ENCODE results near the gene SIK1. TPM values are rescaled to one million over a fixed set of nuclear protein-coding genes. Genes with fewer than 3 reads are reported as not detected.
A peak's percentile ranks its signal among the peaks of the same experiment; 100 is the strongest.

The SIK1 gene
- total RNA-seq, 1 donor from 2014 or later = 0.65 TPM

- TF ChIP-seq CTCF (IDR thresholded peaks at IDR 0.05) (no peak), EZH2phosphoT487 (IDR thresholded peaks at IDR 0.05) (no peak), EZH2 (IDR thresholded peaks at IDR 0.05) (no peak)
- Mint-ChIP-seq H3K4me3 (no peak overlapping the region), H3K4me1 (peaks cover 52% of the 10 kb centered on the region), H3K9me3 (no peaks in the 10 kb centered on the region), H3K27me3 (ENCODE audit: insufficient read depth, low read depth) (peaks cover 13% of the 10 kb centered on the region), H3K36me3 (no peaks in the 10 kb centered on the region), H3K27ac (no peak overlapping the region)
- Histone ChIP-seq H3K4me1 (peaks cover 5% of the 10 kb centered on the region), H3K79me2 (ENCODE audit: low read depth) (no peaks in the 10 kb centered on the region), H3K4me3 (no peak overlapping the region), H3K27ac (no peak overlapping the region), H3F3A (ENCODE audit: low read depth) (no peaks in the 10 kb centered on the region), H3K27me3 (no peaks in the 10 kb centered on the region), H3K9me3 (ENCODE audit: low read depth) (no peaks in the 10 kb centered on the region), H3K9ac (no peak overlapping the region), H2AFZ (replicated peaks) (no peak overlapping the region), H3K36me3 (no peaks in the 10 kb centered on the region), H4K20me1 (ENCODE audit: low read depth) (no peaks in the 10 kb centered on the region), H3K4me2 (no peak overlapping the region)
- DNase-seq (ENCODE audit: low spot score) = no peak
Observed at GRCh38 chr21:43369596-43370090, 57.3 kb downstream of the SIK1 start.

GRCh38 chr21:43369124-43369523, 57.8 kb downstream of the SIK1 start:
- Mint-ChIP-seq H3K9me3 (no peaks in the 10 kb centered on the region), H3K27ac (peak overlapping the region; percentile 98), H3K27me3 (ENCODE audit: insufficient read depth, low read depth) (peaks cover 13% of the 10 kb centered on the region), H3K4me1 (peaks cover 52% of the 10 kb centered on the region), H3K4me3 (peak overlapping the region; percentile 70), H3K36me3 (no peaks in the 10 kb centered on the region)
- H4K20me1 ChIP-seq (ENCODE audit: low read depth) = no peaks in the 10 kb centered on the region
- H3K27ac ChIP-seq = no peak overlapping the region
- H2AFZ ChIP-seq (replicated peaks) = no peak overlapping the region
- no peaks in the 10 kb centered on the region for H3K79me2 ChIP-seq (ENCODE audit: low read depth)
- no peaks in the 10 kb centered on the region for H3K9me3 ChIP-seq (ENCODE audit: low read depth)
- no peak overlapping the region for H3K9ac ChIP-seq
- no peaks in the 10 kb centered on the region for H3F3A ChIP-seq (ENCODE audit: low read depth)
- H3K36me3 ChIP-seq = no peaks in the 10 kb centered on the region
- H3K4me2 ChIP-seq = no peak overlapping the region
- peaks cover 5% of the 10 kb centered on the region for H3K4me1 ChIP-seq
- H3K4me3 ChIP-seq = no peak overlapping the region
- no peak for DNase-seq (ENCODE audit: low spot score)
- no peaks in the 10 kb centered on the region for H3K27me3 ChIP-seq
- TF ChIP-seq EZH2phosphoT487 (IDR thresholded peaks at IDR 0.05) (no peak), EZH2 (IDR thresholded peaks at IDR 0.05) (no peak), CTCF (IDR thresholded peaks at IDR 0.05) (no peak)

- H3K27ac ChIP-seq = no peak overlapping the region
- H3K27me3 Mint-ChIP-seq (ENCODE audit: insufficient read depth, low read depth) = peaks cover 13% of the 10 kb centered on the region
- peaks cover 52% of the 10 kb centered on the region for H3K4me1 Mint-ChIP-seq
- H2AFZ ChIP-seq (replicated peaks) = no peak overlapping the region
- no peaks in the 10 kb centered on the region for H3K27me3 ChIP-seq
- no peaks in the 10 kb centered on the region for H3F3A ChIP-seq (ENCODE audit: low read depth)
- no peak overlapping the region for H3K4me2 ChIP-seq
- H3K27ac Mint-ChIP-seq = peak overlapping the region; percentile 98
- H3K36me3 Mint-ChIP-seq = no peaks in the 10 kb centered on the region
- H3K9me3 ChIP-seq (ENCODE audit: low read depth) = no peaks in the 10 kb centered on the region
- H3K4me3 Mint-ChIP-seq = peak overlapping the region; percentile 70
- DNase-seq (ENCODE audit: low spot score) = no peak
- no peak overlapping the region for H3K9ac ChIP-seq
- no peaks in the 10 kb centered on the region for H4K20me1 ChIP-seq (ENCODE audit: low read depth)
- no peaks in the 10 kb centered on the region for H3K79me2 ChIP-seq (ENCODE audit: low read depth)
- no peaks in the 10 kb centered on the region for H3K9me3 Mint-ChIP-seq
- no peaks in the 10 kb centered on the region for H3K36me3 ChIP-seq
- H3K4me1 ChIP-seq = peaks cover 5% of the 10 kb centered on the region
- no peak overlapping the region for H3K4me3 ChIP-seq
- no peak for TF ChIP-seq EZH2 (IDR thresholded peaks at IDR 0.05)
- TF ChIP-seq EZH2phosphoT487 (IDR thresholded peaks at IDR 0.05) = no peak
- TF ChIP-seq CTCF (IDR thresholded peaks at IDR 0.05) = no peak
Observed at GRCh38 chr21:43368685-43369084, 58.2 kb downstream of the SIK1 start.

Data from neural progenitor cell (in vitro differentiated cells).